Measurements from ENCODE around the gene DNAJA1. TPM values are rescaled to one million over a fixed set of nuclear protein-coding genes. Genes with fewer than 3 reads are reported as not detected.

DNAJA1 gene
- total RNA-seq, 1 experiment from 2014 or later, result 74.5 TPM

DNA sequence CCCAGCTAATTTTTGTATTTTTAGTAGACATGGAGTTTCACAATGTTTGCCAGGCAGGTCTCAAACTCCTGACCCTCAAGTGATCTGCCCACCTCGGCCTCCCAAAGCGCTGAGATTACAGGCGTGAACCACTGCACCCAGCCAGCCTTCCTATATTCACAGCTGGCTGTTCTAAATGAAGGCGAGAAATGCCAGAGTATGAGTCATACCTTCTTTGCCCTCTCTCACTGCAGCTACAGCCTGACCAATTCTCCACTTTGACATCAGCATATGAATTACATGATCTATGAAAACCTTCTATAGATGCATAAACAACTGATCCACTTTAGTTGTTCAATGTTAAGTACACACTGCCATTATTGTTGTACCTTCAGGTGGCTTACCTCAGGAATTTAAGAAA lies 38.1 kb upstream of the DNAJA1 start (continued):
- TF ChIP-seq ZBTB43 (CRISPR knock-in tag; IDR thresholded peaks at IDR 0.05), result no peak
- TF ChIP-seq CBFB (CRISPR knock-in tag; IDR thresholded peaks at IDR 0.05; ENCODE audit: low read depth), result no peak
- no peak for TF ChIP-seq ATF6 (CRISPR knock-in tag; IDR thresholded peaks at IDR 0.05)
- TF ChIP-seq ZNF512 (CRISPR knock-in tag; IDR thresholded peaks at IDR 0.05; ENCODE audit: borderline replicate concordance), result no peak

- no peaks in the 10 kb centered on the region for H3K9me3 Mint-ChIP-seq
- ATAC-seq (no peak), DNase-seq (ENCODE audit: low spot score) (no peak)
- no peak overlapping the region for H3K27ac Mint-ChIP-seq
- peaks cover 36% of the 10 kb centered on the region for H3K36me3 Mint-ChIP-seq
- H3K4me1 Mint-ChIP-seq, result no peaks in the 10 kb centered on the region
- H3K4me3 Mint-ChIP-seq, result no peak overlapping the region
- ChIA-PET CTCF (no interaction called here), POLR2A (no interaction called here)
- TF ChIP-seq CDX4 (CRISPR knock-in tag; IDR thresholded peaks at IDR 0.05; ENCODE audit: borderline replicate concordance), result no peak
- TF ChIP-seq, protein P1, sequence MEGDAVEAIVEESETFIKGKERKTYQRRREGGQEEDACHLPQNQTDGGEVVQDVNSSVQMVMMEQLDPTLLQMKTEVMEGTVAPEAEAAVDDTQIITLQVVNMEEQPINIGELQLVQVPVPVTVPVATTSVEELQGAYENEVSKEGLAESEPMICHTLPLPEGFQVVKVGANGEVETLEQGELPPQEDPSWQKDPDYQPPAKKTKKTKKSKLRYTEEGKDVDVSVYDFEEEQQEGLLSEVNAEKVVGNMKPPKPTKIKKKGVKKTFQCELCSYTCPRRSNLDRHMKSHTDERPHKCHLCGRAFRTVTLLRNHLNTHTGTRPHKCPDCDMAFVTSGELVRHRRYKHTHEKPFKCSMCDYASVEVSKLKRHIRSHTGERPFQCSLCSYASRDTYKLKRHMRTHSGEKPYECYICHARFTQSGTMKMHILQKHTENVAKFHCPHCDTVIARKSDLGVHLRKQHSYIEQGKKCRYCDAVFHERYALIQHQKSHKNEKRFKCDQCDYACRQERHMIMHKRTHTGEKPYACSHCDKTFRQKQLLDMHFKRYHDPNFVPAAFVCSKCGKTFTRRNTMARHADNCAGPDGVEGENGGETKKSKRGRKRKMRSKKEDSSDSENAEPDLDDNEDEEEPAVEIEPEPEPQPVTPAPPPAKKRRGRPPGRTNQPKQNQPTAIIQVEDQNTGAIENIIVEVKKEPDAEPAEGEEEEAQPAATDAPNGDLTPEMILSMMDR (IDR thresholded peaks at IDR 0.05), result no peak
- no peak for TF ChIP-seq SP1 (CRISPR knock-in tag; conservative IDR thresholded peaks at IDR 0.05)
- TF ChIP-seq MAX (CRISPR knock-in tag; IDR thresholded peaks at IDR 0.05), result no peak
- no peak for TF ChIP-seq ATF2 (CRISPR knock-in tag; IDR thresholded peaks at IDR 0.05; ENCODE audit: borderline replicate concordance, low read depth)
- TF ChIP-seq ZNF138 (CRISPR knock-in tag; conservative IDR thresholded peaks at IDR 0.05), result no peak
- TF ChIP-seq ELF4 (CRISPR knock-in tag; IDR thresholded peaks at IDR 0.05; ENCODE audit: low read depth), result no peak
- TF ChIP-seq ZNF425 (CRISPR knock-in tag; conservative IDR thresholded peaks at IDR 0.05), result no peak
- H3K27me3 Mint-ChIP-seq (ENCODE audit: low read depth), result no peaks in the 10 kb centered on the region
Measured at GRCh38 chr9:32989660-32990059, 35.4 kb upstream of the DNAJA1 start.

All from WTC11 (cell line).